Tibial nerve (tissue), 4 donors: Measurements from ENCODE around the gene MME.

Source experiments
- EP300 ChIP-seq, 2 donors: sonication (generic); formaldehyde crosslinking; IDR thresholded peaks; one replicate each; pipeline ENCODE4 v1.6.1; 2017; ENCODE audit warnings: antibody characterized with exemption in 2 of 2, mild to moderate bottlenecking in 1 of 2
- POLR2A ChIP-seq, 2 donors: fragments of 450-650 bp; IDR thresholded peaks; one replicate each; pipeline ENCODE4 v1.6.1; 2017; ENCODE audit warnings: antibody characterized with exemption in 2 of 2, mild to moderate bottlenecking in 2 of 2, moderate library complexity in 2 of 2
- TF ChIP-seq, protein P1 (sequence below), 5 experiments: fragments of 200-600 bp in 3 of 5; fragments of 450-650 bp in 2 of 5; sonication (generic) in 3 of 5; IDR thresholded peaks; one replicate each; pipeline ENCODE4 v1.5.1; 2016 to 2019; ENCODE audit warnings: antibody characterized with exemption in 5 of 5, mild to moderate bottlenecking in 3 of 5, moderate library complexity in 2 of 5

DNA sequence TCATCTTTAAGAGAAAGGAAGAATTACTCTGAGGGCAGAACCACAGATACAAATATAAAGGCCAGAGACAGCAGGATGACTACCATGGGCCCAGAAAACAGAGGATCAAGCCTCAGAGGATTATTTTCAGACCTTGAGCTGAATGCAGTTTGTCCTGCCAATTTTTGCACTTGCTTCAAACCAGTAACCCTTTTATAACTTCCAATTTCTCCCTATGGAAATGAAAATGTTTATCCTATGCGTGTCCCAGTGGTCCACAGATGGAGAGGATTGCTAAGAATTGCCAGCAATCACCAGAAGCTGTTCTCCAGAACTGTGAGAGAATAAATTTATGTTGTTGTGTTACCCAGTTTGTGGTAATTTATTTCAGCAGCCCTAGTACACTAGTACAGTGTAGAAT is 26.4 kb upstream of the MME start:
- no peak for TF ChIP-seq EP300 (IDR thresholded peaks at IDR 0.05)
- TF ChIP-seq, protein P1, sequence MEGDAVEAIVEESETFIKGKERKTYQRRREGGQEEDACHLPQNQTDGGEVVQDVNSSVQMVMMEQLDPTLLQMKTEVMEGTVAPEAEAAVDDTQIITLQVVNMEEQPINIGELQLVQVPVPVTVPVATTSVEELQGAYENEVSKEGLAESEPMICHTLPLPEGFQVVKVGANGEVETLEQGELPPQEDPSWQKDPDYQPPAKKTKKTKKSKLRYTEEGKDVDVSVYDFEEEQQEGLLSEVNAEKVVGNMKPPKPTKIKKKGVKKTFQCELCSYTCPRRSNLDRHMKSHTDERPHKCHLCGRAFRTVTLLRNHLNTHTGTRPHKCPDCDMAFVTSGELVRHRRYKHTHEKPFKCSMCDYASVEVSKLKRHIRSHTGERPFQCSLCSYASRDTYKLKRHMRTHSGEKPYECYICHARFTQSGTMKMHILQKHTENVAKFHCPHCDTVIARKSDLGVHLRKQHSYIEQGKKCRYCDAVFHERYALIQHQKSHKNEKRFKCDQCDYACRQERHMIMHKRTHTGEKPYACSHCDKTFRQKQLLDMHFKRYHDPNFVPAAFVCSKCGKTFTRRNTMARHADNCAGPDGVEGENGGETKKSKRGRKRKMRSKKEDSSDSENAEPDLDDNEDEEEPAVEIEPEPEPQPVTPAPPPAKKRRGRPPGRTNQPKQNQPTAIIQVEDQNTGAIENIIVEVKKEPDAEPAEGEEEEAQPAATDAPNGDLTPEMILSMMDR (IDR thresholded peaks at IDR 0.05): no peak
- TF ChIP-seq POLR2A (IDR thresholded peaks at IDR 0.05): no peak
